Skeletal muscle tissue (tissue), 4 donors: ENCODE measurements around the gene GFPT2. TPM values are rescaled to one million over a fixed set of nuclear protein-coding genes. Genes with fewer than 3 reads are reported as not detected.

Experiments
- H3K27ac ChIP-seq: one replicate; pipeline ENCODE4 v1.7.0; 2013; ENCODE audit warnings: mild to moderate bottlenecking, low read depth, low read length, inconsistent platforms
- H3K27me3 ChIP-seq, 3 donors: one replicate each; pipeline ENCODE4 v1.7.0; 2013; ENCODE audit warnings: low read length in 3 of 3; ENCODE audit not compliant: control insufficient read depth in 3 of 3, insufficient read depth in 3 of 3
- H3K36me3 ChIP-seq, 3 donors: one replicate each; pipeline ENCODE4 v1.7.0; 2013; ENCODE audit warnings: low read length in 3 of 3; ENCODE audit not compliant: control insufficient read depth in 3 of 3, insufficient read depth in 3 of 3
- H3K4me1 ChIP-seq, 3 donors: one replicate each; pipeline ENCODE4 v1.7.0; 2013; ENCODE audit warnings: low read length in 3 of 3, mild to moderate bottlenecking in 3 of 3; ENCODE audit not compliant: control insufficient read depth in 3 of 3, insufficient read depth in 3 of 3
- H3K4me3 ChIP-seq, 3 donors: one replicate each; pipeline ENCODE4 v1.7.0; 2013; ENCODE audit warnings: low read length in 3 of 3
- H3K9ac ChIP-seq, 3 donors: one replicate each; pipeline ENCODE4 v1.7.0; 2013; ENCODE audit warnings: low read length in 3 of 3, mild to moderate bottlenecking in 3 of 3, moderate library complexity in 2 of 3, low read depth in 1 of 3
- H3K9me3 ChIP-seq, 3 donors: one replicate each; pipeline ENCODE4 v1.7.0; 2013; ENCODE audit warnings: low read length in 3 of 3; ENCODE audit not compliant: control insufficient read depth in 3 of 3
- total RNA-seq: library from RNA; depleted of rRNA; stranded (reverse); fragments of >200 nt; gene quantifications from one replicate; pipeline ENCODE4 v1.2.3, GENCODE V29; 2014
- donor health status: Osteomylitis.

Gene GFPT2
- total RNA-seq, 1 donor from 2014 or later: 9.9 TPM

- Histone ChIP-seq H3K4me3 (no peak overlapping the region), H3K27ac (no peak overlapping the region), H3K27me3 (no peaks in the 10 kb centered on the region), H3K9me3 (no peaks in the 10 kb centered on the region), H3K9ac (no peak overlapping the region), H3K36me3 (no peaks in the 10 kb centered on the region), H3K4me1 (no peaks in the 10 kb centered on the region)
These were observed 37.5 kb upstream of the GFPT2 start for GRCh38 chr5:180390441-180391190.

- no peaks in the 10 kb centered on the region for H3K4me1 ChIP-seq
- H3K4me3 ChIP-seq: no peak overlapping the region
- H3K9me3 ChIP-seq: no peaks in the 10 kb centered on the region
- H3K9ac ChIP-seq: no peak overlapping the region
- H3K27ac ChIP-seq: no peak overlapping the region
- no peaks in the 10 kb centered on the region for H3K27me3 ChIP-seq
- no peaks in the 10 kb centered on the region for H3K36me3 ChIP-seq
These were observed 36.3 kb upstream of the GFPT2 start for GRCh38 chr5:180389252-180390101.

- Histone ChIP-seq H3K9ac (no peak overlapping the region), H3K9me3 (no peaks in the 10 kb centered on the region), H3K27ac (no peak overlapping the region), H3K4me1 (no peaks in the 10 kb centered on the region), H3K27me3 (no peaks in the 10 kb centered on the region), H3K4me3 (no peak overlapping the region), H3K36me3 (no peaks in the 10 kb centered on the region)
These were observed 34.7 kb upstream of the GFPT2 start for GRCh38 chr5:180387798-180388197.

- no peak overlapping the region for H3K9ac ChIP-seq
- H3K27me3 ChIP-seq: peaks cover 4 to 16% (median 13%) of the 10 kb centered on the region in 3 donors
- no peaks in the 10 kb centered on the region for H3K36me3 ChIP-seq
- no peak overlapping the region for H3K27ac ChIP-seq
- H3K4me1 ChIP-seq: no peaks in the 10 kb centered on the region
- no peak overlapping the region for H3K4me3 ChIP-seq
- H3K9me3 ChIP-seq: no peaks in the 10 kb centered on the region
These were observed 29.8 kb upstream of the GFPT2 start for GRCh38 chr5:180382926-180383325.

GRCh38 chr5:180381851-180382480 lies 28.8 kb upstream of the GFPT2 start:
- Histone ChIP-seq H3K27ac (no peak overlapping the region), H3K9me3 (no peaks in the 10 kb centered on the region), H3K4me1 (no peaks in the 10 kb centered on the region), H3K9ac (no peak overlapping the region), H3K4me3 (no peak overlapping the region), H3K27me3 (peaks cover 4 to 16% (median 13%) of the 10 kb centered on the region in 3 donors), H3K36me3 (no peaks in the 10 kb centered on the region)

- peaks cover 4 to 16% (median 13%) of the 10 kb centered on the region in 3 donors for H3K27me3 ChIP-seq
- no peak overlapping the region for H3K27ac ChIP-seq
- H3K36me3 ChIP-seq: no peaks in the 10 kb centered on the region
These were observed 28.3 kb upstream of the GFPT2 start for GRCh38 chr5:180381428-180381827.

GRCh38 chr5:180380856-180381255 lies 27.7 kb upstream of the GFPT2 start:
- H3K36me3 ChIP-seq: no peaks in the 10 kb centered on the region
- no peaks in the 10 kb centered on the region for H3K4me1 ChIP-seq
- no peak overlapping the region for H3K4me3 ChIP-seq
- peaks cover 4 to 16% (median 13%) of the 10 kb centered on the region in 3 donors for H3K27me3 ChIP-seq
- H3K9ac ChIP-seq: no peak overlapping the region
- no peak overlapping the region for H3K27ac ChIP-seq
- H3K9me3 ChIP-seq: no peaks in the 10 kb centered on the region

More at GRCh38 chr5:180381428-180381827, 28.3 kb upstream of the GFPT2 start:
- H3K4me1 ChIP-seq: no peaks in the 10 kb centered on the region
- no peaks in the 10 kb centered on the region for H3K9me3 ChIP-seq
- no peak overlapping the region for H3K4me3 ChIP-seq
- H3K9ac ChIP-seq: no peak overlapping the region

- Histone ChIP-seq H3K9me3 (no peaks in the 10 kb centered on the region), H3K27me3 (peaks cover 4 to 16% (median 13%) of the 10 kb centered on the region in 3 donors), H3K9ac (no peak overlapping the region), H3K27ac (no peak overlapping the region), H3K4me1 (no peaks in the 10 kb centered on the region), H3K36me3 (no peaks in the 10 kb centered on the region), H3K4me3 (no peak overlapping the region)
These were observed 27.3 kb upstream of the GFPT2 start for GRCh38 chr5:180380441-180380840.

GRCh38 chr5:180379355-180380070 lies 26.4 kb upstream of the GFPT2 start:
- Histone ChIP-seq H3K4me1 (no peaks in the 10 kb centered on the region), H3K9ac (no peak overlapping the region), H3K4me3 (no peak overlapping the region), H3K9me3 (no peaks in the 10 kb centered on the region), H3K27me3 (peaks cover 4 to 21% (median 13%) of the 10 kb centered on the region in 3 donors), H3K27ac (no peak overlapping the region), H3K36me3 (no peaks in the 10 kb centered on the region)
